Measurements from ENCODE around the gene HOXD12.
A peak's percentile ranks its signal among the peaks of the same experiment; 100 is the strongest.

HOXD12 gene

GRCh38 chr2:176066645-176067588 is 32.7 kb upstream of the HOXD12 start:
- Histone ChIP-seq H3K4me3 (ENCODE audit: insufficient read depth in 1 of 2, low read depth in 1 of 2, low read length in 2 of 2) (peak overlapping the region in 1 of 2 experiments; percentile 67), H2AFZ (ENCODE audit: low read depth, low read length) (no peak overlapping the region), H2BK5ac (ENCODE audit: low read depth, low read length, poor library complexity, severe bottlenecking) (no peak overlapping the region), H3K4me2 (ENCODE audit: low read length, poor library complexity, severe bottlenecking) (peak overlapping the region; percentile 9), H4K91ac (ENCODE audit: low read length) (no peak overlapping the region), H2BK120ac (ENCODE audit: low read depth, low read length) (no peak overlapping the region), H3K79me1 (replicated peaks; ENCODE audit: low read length, poor library complexity, severe bottlenecking) (no peaks in the 10 kb centered on the region), H2AK5ac (ENCODE audit: low read length, severe bottlenecking) (no peak overlapping the region), H3K36me3 (ENCODE audit: control insufficient read depth in 1 of 2, insufficient read depth in 2 of 2, low read depth in 1 of 2, low read length in 2 of 2) (no peaks in the 10 kb centered on the region), H2BK15ac (ENCODE audit: low read depth, poor library complexity, severe bottlenecking) (no peak overlapping the region), H3K9me3 (ENCODE audit: control insufficient read depth, low read length) (no peaks in the 10 kb centered on the region), H2BK12ac (ENCODE audit: low read length in 2 of 2) (no peak overlapping the region), H3K9ac (ENCODE audit: low read length) (peak overlapping the region; percentile 51), H3K18ac (ENCODE audit: low read depth in 1 of 2, low read length in 2 of 2) (no peak overlapping the region), H3K27ac (ENCODE audit: low read length, poor library complexity, severe bottlenecking) (no peak overlapping the region), H4K8ac (ENCODE audit: low read length) (no peak overlapping the region), H3K14ac (ENCODE audit: low read length in 2 of 2) (no peak overlapping the region), H3K4ac (ENCODE audit: low read depth in 1 of 2, low read length in 2 of 2) (no peak overlapping the region), H3K23ac (ENCODE audit: low read length in 2 of 2) (no peak overlapping the region), H3K4me1 (ENCODE audit: control insufficient read depth, insufficient read depth, low read depth, low read length) (peaks cover 14% of the 10 kb centered on the region), H3K27me3 (ENCODE audit: control insufficient read depth in 1 of 2, insufficient read depth in 1 of 2, low read length in 2 of 2) (peaks cover 77 to 94% of the 10 kb centered on the region in 2 experiments)
- no peak for DNase-seq
- WGBS = 20% methylated on average over 54 of the region's 56 CpGs

GRCh38 chr2:176067589-176068418 is 31.8 kb upstream of the HOXD12 start:
- Histone ChIP-seq H2BK5ac (ENCODE audit: low read depth, low read length, poor library complexity, severe bottlenecking) (no peak overlapping the region), H3K4me1 (ENCODE audit: control insufficient read depth, insufficient read depth, low read depth, low read length) (peaks cover 14% of the 10 kb centered on the region), H3K4me2 (ENCODE audit: low read length, poor library complexity, severe bottlenecking) (peak overlapping the region; percentile 9), H4K91ac (ENCODE audit: low read length) (no peak overlapping the region), H3K18ac (ENCODE audit: low read depth in 1 of 2, low read length in 2 of 2) (no peak overlapping the region), H2BK15ac (ENCODE audit: low read depth, poor library complexity, severe bottlenecking) (no peak overlapping the region), H3K23ac (ENCODE audit: low read length in 2 of 2) (no peak overlapping the region), H3K79me1 (replicated peaks; ENCODE audit: low read length, poor library complexity, severe bottlenecking) (no peaks in the 10 kb centered on the region), H3K4ac (ENCODE audit: low read depth in 1 of 2, low read length in 2 of 2) (no peak overlapping the region), H3K27me3 (ENCODE audit: control insufficient read depth in 1 of 2, insufficient read depth in 1 of 2, low read length in 2 of 2) (peaks cover 82 to 97% of the 10 kb centered on the region in 2 experiments), H3K4me3 (ENCODE audit: insufficient read depth in 1 of 2, low read depth in 1 of 2, low read length in 2 of 2) (peak overlapping the region; percentile 18 to 67), H3K9me3 (ENCODE audit: control insufficient read depth, low read length) (no peaks in the 10 kb centered on the region), H2AK5ac (ENCODE audit: low read length, severe bottlenecking) (no peak overlapping the region), H3K14ac (ENCODE audit: low read length in 2 of 2) (no peak overlapping the region), H2BK120ac (ENCODE audit: low read depth, low read length) (no peak overlapping the region), H3K36me3 (ENCODE audit: control insufficient read depth in 1 of 2, insufficient read depth in 2 of 2, low read depth in 1 of 2, low read length in 2 of 2) (no peaks in the 10 kb centered on the region), H4K8ac (ENCODE audit: low read length) (no peak overlapping the region), H2AFZ (ENCODE audit: low read depth, low read length) (no peak overlapping the region), H2BK12ac (ENCODE audit: low read length in 2 of 2) (no peak overlapping the region), H3K27ac (ENCODE audit: low read length, poor library complexity, severe bottlenecking) (no peak overlapping the region), H3K9ac (ENCODE audit: low read length) (peak overlapping the region; percentile 51)
- DNase-seq = no peak
- 18% methylated on average over 33 of the region's 38 CpGs for WGBS

DNA sequence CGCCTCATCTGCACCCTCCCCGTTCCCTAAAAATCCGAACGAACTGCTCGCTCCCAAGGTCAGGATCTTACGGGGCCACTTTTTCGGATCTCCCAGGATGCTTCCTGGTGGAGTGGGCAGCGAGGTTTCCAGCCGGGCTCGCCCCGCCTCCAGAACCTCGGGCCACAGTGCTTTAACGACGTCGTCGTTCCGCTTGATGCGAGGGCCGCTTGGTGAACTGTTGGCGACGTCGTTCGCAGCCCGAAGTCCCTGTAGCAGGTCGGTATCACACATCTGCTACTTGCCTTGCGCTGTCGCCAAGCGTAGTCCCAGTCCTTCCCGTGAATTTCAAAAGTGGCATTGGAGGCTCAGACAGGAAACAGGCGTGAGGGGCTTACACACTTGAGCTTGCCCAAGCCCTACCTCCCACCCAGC is 31.2 kb upstream of the HOXD12 start:
- no peak overlapping the region for H3K27ac ChIP-seq (ENCODE audit: low read length, poor library complexity, severe bottlenecking)
- H3K27me3 ChIP-seq (ENCODE audit: control insufficient read depth in 1 of 2, insufficient read depth in 1 of 2, low read length in 2 of 2) = peaks cover 88 to 98% of the 10 kb centered on the region in 2 experiments
- H3K14ac ChIP-seq (ENCODE audit: low read length in 2 of 2) = no peak overlapping the region
- DNase-seq = no peak
- H3K4me1 ChIP-seq (ENCODE audit: control insufficient read depth, insufficient read depth, low read depth, low read length) = peaks cover 17% of the 10 kb centered on the region
- no peak overlapping the region for H3K23ac ChIP-seq (ENCODE audit: low read length in 2 of 2)
- no peaks in the 10 kb centered on the region for H3K9me3 ChIP-seq (ENCODE audit: control insufficient read depth, low read length)
- no peaks in the 10 kb centered on the region for H3K36me3 ChIP-seq (ENCODE audit: control insufficient read depth in 1 of 2, insufficient read depth in 2 of 2, low read depth in 1 of 2, low read length in 2 of 2)
- H2AK5ac ChIP-seq (ENCODE audit: low read length, severe bottlenecking) = no peak overlapping the region
- H2BK12ac ChIP-seq (ENCODE audit: low read length in 2 of 2) = no peak overlapping the region
- H3K79me1 ChIP-seq (replicated peaks; ENCODE audit: low read length, poor library complexity, severe bottlenecking) = no peaks in the 10 kb centered on the region
- H3K4me2 ChIP-seq (ENCODE audit: low read length, poor library complexity, severe bottlenecking) = no peak overlapping the region
- H3K18ac ChIP-seq (ENCODE audit: low read depth in 1 of 2, low read length in 2 of 2) = no peak overlapping the region
- no peak overlapping the region for H4K8ac ChIP-seq (ENCODE audit: low read length)
- WGBS = 6% methylated on average over 30 of the region's 30 CpGs
- H2BK5ac ChIP-seq (ENCODE audit: low read depth, low read length, poor library complexity, severe bottlenecking) = no peak overlapping the region
- H4K91ac ChIP-seq (ENCODE audit: low read length) = no peak overlapping the region
- peak overlapping the region in 1 of 2 experiments; percentile 67 for H3K4me3 ChIP-seq (ENCODE audit: insufficient read depth in 1 of 2, low read depth in 1 of 2, low read length in 2 of 2)
- no peak overlapping the region for H3K4ac ChIP-seq (ENCODE audit: low read depth in 1 of 2, low read length in 2 of 2)
- no peak overlapping the region for H2AFZ ChIP-seq (ENCODE audit: low read depth, low read length)
- no peak overlapping the region for H2BK15ac ChIP-seq (ENCODE audit: low read depth, poor library complexity, severe bottlenecking)
- H3K9ac ChIP-seq (ENCODE audit: low read length) = no peak overlapping the region
- no peak overlapping the region for H2BK120ac ChIP-seq (ENCODE audit: low read depth, low read length)
